HG02610 (cell line): ENCODE data around the gene JAZF1.
"Not testable (repeated sequence)": the region's sequence is repeated elsewhere in the genome, so short reads cannot be mapped to it uniquely, and the experiment has no call there.

ENCODE experiments used
- ATAC-seq: cut with Tn5 transposase; IDR thresholded peaks from one replicate; pipeline ENCODE4 v1.9.1; 2021; ENCODE audit warnings: mild to moderate bottlenecking, moderate library complexity; ENCODE audit not compliant: unreplicated experiment

Gene JAZF1

GRCh38 chr7:27889800-27890199 is 290.8 kb downstream of the JAZF1 start:
- no peak for ATAC-seq

- ATAC-seq = no peak
These were observed 291.9 kb downstream of the JAZF1 start for GRCh38 chr7:27888736-27889135.

- ATAC-seq = not testable (repeated sequence)
These were observed 293.9 kb downstream of the JAZF1 start for GRCh38 chr7:27886710-27887109.

GRCh38 chr7:27885652-27886051 is 294.9 kb downstream of the JAZF1 start:
- ATAC-seq = no peak

- ATAC-seq = no peak
These were observed 296.9 kb downstream of the JAZF1 start for GRCh38 chr7:27883696-27884095.

- ATAC-seq = no peak
These were observed 303.8 kb downstream of the JAZF1 start for GRCh38 chr7:27876756-27877155.

GRCh38 chr7:27875832-27876231 is 304.8 kb downstream of the JAZF1 start:
- ATAC-seq = no peak

- ATAC-seq = no peak
These were observed 305.5 kb downstream of the JAZF1 start for GRCh38 chr7:27875061-27875460.

- no peak for ATAC-seq
These were observed 306.3 kb downstream of the JAZF1 start for GRCh38 chr7:27873981-27874957.

- no peak for ATAC-seq
These were observed 308.0 kb downstream of the JAZF1 start for GRCh38 chr7:27872356-27873275.

GRCh38 chr7:27871866-27872265 is 308.7 kb downstream of the JAZF1 start:
- no peak for ATAC-seq

- no peak for ATAC-seq
These were observed 309.5 kb downstream of the JAZF1 start for GRCh38 chr7:27871086-27871485.

GRCh38 chr7:27870595-27870994 is 310.0 kb downstream of the JAZF1 start:
- ATAC-seq = no peak

GRCh38 chr7:27869056-27869455 is 311.5 kb downstream of the JAZF1 start:
- ATAC-seq = no peak

- no peak for ATAC-seq
These were observed 312.5 kb downstream of the JAZF1 start for GRCh38 chr7:27868131-27868550.

GRCh38 chr7:27866828-27867672 is 313.5 kb downstream of the JAZF1 start:
- ATAC-seq = no peak

- ATAC-seq = no peak
These were observed 314.3 kb downstream of the JAZF1 start for GRCh38 chr7:27866256-27866655.

GRCh38 chr7:27863880-27864279 is 316.7 kb downstream of the JAZF1 start:
- no peak for ATAC-seq

- no peak for ATAC-seq
These were observed 318.8 kb downstream of the JAZF1 start for GRCh38 chr7:27861747-27862146.

- ATAC-seq = no peak
These were observed 319.8 kb downstream of the JAZF1 start for GRCh38 chr7:27860800-27861199.
